ENCODE measurements around the gene MIF4GD.
A peak's percentile ranks its signal among the peaks of the same experiment; 100 is the strongest.

The MIF4GD gene

GRCh38 chr17:75270966-75271232 lies at the start of gene MIF4GD:
MIF4GD (minus strand) TSS chr17:75271231; CDS start chr17:75270195, 1,036 bp downstream.
- Histone ChIP-seq H4K20me1 (ENCODE audit: insufficient read depth) (no peaks in the 10 kb centered on the region), H3K36me3 (ENCODE audit: insufficient read depth) (no peaks in the 10 kb centered on the region; the same call in 1 of the 2 replicates), H3K9ac (peak within 1 kb of the TSS; percentile 92), H3K79me2 (ENCODE audit: insufficient read depth, low read depth) (peaks cover 9% of the 10 kb centered on the region; the same call in 1 of the 2 replicates), H3K4me3 (IDR thresholded peaks at IDR 0.05; ENCODE audit: insufficient read depth, low read depth, low read length) (peak within 1 kb of the TSS; percentile 56), H2AFZ (ENCODE audit: low read depth) (peak within 1 kb of the TSS; percentile 91), H3K27ac (peak within 1 kb of the TSS; percentile 80), H3K4me2 (peak within 1 kb of the TSS; percentile 97), H3K27me3 (ENCODE audit: insufficient read depth, low read depth) (no peaks in the 10 kb centered on the region), H3K4me1 (ENCODE audit: low read depth, poor library complexity, severe bottlenecking) (peaks cover 34% of the 10 kb centered on the region)
- no peak for TF ChIP-seq CTCF (conservative IDR thresholded peaks at IDR 0.05; ENCODE audit: low read depth, low read length)

- TF ChIP-seq CTCF (conservative IDR thresholded peaks at IDR 0.05; ENCODE audit: low read depth, low read length), result no peak
- Histone ChIP-seq H3K79me2 (ENCODE audit: insufficient read depth, low read depth) (no peaks in the 10 kb centered on the region), H3K4me3 (IDR thresholded peaks at IDR 0.05; ENCODE audit: insufficient read depth, low read depth, low read length) (no peak overlapping the region), H3K4me1 (ENCODE audit: low read depth, poor library complexity, severe bottlenecking) (peaks cover 44% of the 10 kb centered on the region), H3K9ac (no peak overlapping the region), H4K20me1 (ENCODE audit: insufficient read depth) (no peaks in the 10 kb centered on the region), H3K27ac (no peak overlapping the region), H3K27me3 (ENCODE audit: insufficient read depth, low read depth) (no peaks in the 10 kb centered on the region), H2AFZ (ENCODE audit: low read depth) (no peak overlapping the region), H3K4me2 (no peak overlapping the region), H3K36me3 (ENCODE audit: insufficient read depth) (peaks cover 4% of the 10 kb centered on the region; the same call in 1 of the 2 replicates)
Measured at GRCh38 chr17:75319904-75320691, 49.1 kb upstream of the MIF4GD start.

GRCh38 chr17:75318615-75319222 lies 47.7 kb upstream of the MIF4GD start:
- no peak overlapping the region for H3K9ac ChIP-seq
- no peak overlapping the region for H3K4me2 ChIP-seq
- H3K4me3 ChIP-seq (IDR thresholded peaks at IDR 0.05; ENCODE audit: insufficient read depth, low read depth, low read length), result no peak overlapping the region
- no peak overlapping the region for H2AFZ ChIP-seq (ENCODE audit: low read depth)
- no peaks in the 10 kb centered on the region for H3K27me3 ChIP-seq (ENCODE audit: insufficient read depth, low read depth)
- H3K4me1 ChIP-seq (ENCODE audit: low read depth, poor library complexity, severe bottlenecking), result peaks cover 31% of the 10 kb centered on the region
- no peak for TF ChIP-seq CTCF (conservative IDR thresholded peaks at IDR 0.05; ENCODE audit: low read depth, low read length)
- H4K20me1 ChIP-seq (ENCODE audit: insufficient read depth), result no peaks in the 10 kb centered on the region
- H3K27ac ChIP-seq, result no peak overlapping the region
- no peaks in the 10 kb centered on the region for H3K79me2 ChIP-seq (ENCODE audit: insufficient read depth, low read depth)
- H3K36me3 ChIP-seq (ENCODE audit: insufficient read depth), result peaks cover 4% of the 10 kb centered on the region; the same call in 1 of the 2 replicates

GRCh38 chr17:75318211-75318610 lies 47.2 kb upstream of the MIF4GD start:
- Histone ChIP-seq H4K20me1 (ENCODE audit: insufficient read depth) (no peaks in the 10 kb centered on the region), H3K4me1 (ENCODE audit: low read depth, poor library complexity, severe bottlenecking) (peaks cover 26% of the 10 kb centered on the region), H3K4me3 (IDR thresholded peaks at IDR 0.05; ENCODE audit: insufficient read depth, low read depth, low read length) (no peak overlapping the region), H3K36me3 (ENCODE audit: insufficient read depth) (peaks cover 4% of the 10 kb centered on the region; the same call in 1 of the 2 replicates), H3K4me2 (no peak overlapping the region), H3K27me3 (ENCODE audit: insufficient read depth, low read depth) (no peaks in the 10 kb centered on the region), H2AFZ (ENCODE audit: low read depth) (no peak overlapping the region), H3K79me2 (ENCODE audit: insufficient read depth, low read depth) (no peaks in the 10 kb centered on the region), H3K9ac (no peak overlapping the region), H3K27ac (no peak overlapping the region)
- TF ChIP-seq CTCF (conservative IDR thresholded peaks at IDR 0.05; ENCODE audit: low read depth, low read length), result no peak
